ENCODE results near the gene MROH7. TPM values are rescaled to one million over a fixed set of nuclear protein-coding genes. Genes with fewer than 3 reads are reported as not detected.

The MROH7 gene
- total RNA-seq, 1 experiment from 2014 or later, result not detected

GRCh38 chr1:54708385-54708784 is 66.8 kb downstream of the MROH7 start:
- Histone ChIP-seq H3K36me3 (ENCODE audit: low read depth) (no peaks in the 10 kb centered on the region), H3K27ac (no peak overlapping the region), H3K4me3 (no peak overlapping the region), H3F3A (ENCODE audit: insufficient read depth, low read depth) (no peaks in the 10 kb centered on the region), H3K4me1 (replicated peaks; ENCODE audit: insufficient read depth) (no peaks in the 10 kb centered on the region), H3K9me3 (ENCODE audit: insufficient read depth, low read depth) (no peaks in the 10 kb centered on the region), H2AFZ (no peak overlapping the region), H3K9me2 (ENCODE audit: insufficient read depth) (no peaks in the 10 kb centered on the region), H3K4me2 (no peak overlapping the region), H3K27me3 (ENCODE audit: insufficient read depth, low read depth) (peaks cover 41% of the 10 kb centered on the region), H3K79me2 (ENCODE audit: low read depth) (no peaks in the 10 kb centered on the region), H4K20me1 (ENCODE audit: insufficient read depth) (no peaks in the 10 kb centered on the region)
- intact Hi-C loops (cut with micrococcal nuclease; ENCODE audit: unreplicated experiment), result no loop called here
- no peak for TF ChIP-seq EZH2 (IDR thresholded peaks at IDR 0.05; ENCODE audit: low read depth)
- TF ChIP-seq, protein P1, sequence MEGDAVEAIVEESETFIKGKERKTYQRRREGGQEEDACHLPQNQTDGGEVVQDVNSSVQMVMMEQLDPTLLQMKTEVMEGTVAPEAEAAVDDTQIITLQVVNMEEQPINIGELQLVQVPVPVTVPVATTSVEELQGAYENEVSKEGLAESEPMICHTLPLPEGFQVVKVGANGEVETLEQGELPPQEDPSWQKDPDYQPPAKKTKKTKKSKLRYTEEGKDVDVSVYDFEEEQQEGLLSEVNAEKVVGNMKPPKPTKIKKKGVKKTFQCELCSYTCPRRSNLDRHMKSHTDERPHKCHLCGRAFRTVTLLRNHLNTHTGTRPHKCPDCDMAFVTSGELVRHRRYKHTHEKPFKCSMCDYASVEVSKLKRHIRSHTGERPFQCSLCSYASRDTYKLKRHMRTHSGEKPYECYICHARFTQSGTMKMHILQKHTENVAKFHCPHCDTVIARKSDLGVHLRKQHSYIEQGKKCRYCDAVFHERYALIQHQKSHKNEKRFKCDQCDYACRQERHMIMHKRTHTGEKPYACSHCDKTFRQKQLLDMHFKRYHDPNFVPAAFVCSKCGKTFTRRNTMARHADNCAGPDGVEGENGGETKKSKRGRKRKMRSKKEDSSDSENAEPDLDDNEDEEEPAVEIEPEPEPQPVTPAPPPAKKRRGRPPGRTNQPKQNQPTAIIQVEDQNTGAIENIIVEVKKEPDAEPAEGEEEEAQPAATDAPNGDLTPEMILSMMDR (conservative IDR thresholded peaks at IDR 0.05), result no peak
- ChIA-PET CTCF (no interaction called here), POLR2A (ENCODE audit: unreplicated experiment) (no interaction called here)
- no TSS peak for BruUV-seq (replicated peaks)
- DNase-seq, result no peak

GRCh38 chr1:54709547-54710292 is 68.1 kb downstream of the MROH7 start:
- H3K4me2 ChIP-seq, result no peak overlapping the region
- H3K9me2 ChIP-seq (ENCODE audit: insufficient read depth), result no peaks in the 10 kb centered on the region
- H3K79me2 ChIP-seq (ENCODE audit: low read depth), result no peaks in the 10 kb centered on the region
- BruUV-seq (replicated peaks), result no TSS peak
- no peaks in the 10 kb centered on the region for H3K4me1 ChIP-seq (replicated peaks; ENCODE audit: insufficient read depth)
- no peak overlapping the region for H3K27ac ChIP-seq
- no peak for DNase-seq
- CTCF ChIA-PET, result no interaction called here
- no peak overlapping the region for H2AFZ ChIP-seq
- H3K36me3 ChIP-seq (ENCODE audit: low read depth), result no peaks in the 10 kb centered on the region
- no peaks in the 10 kb centered on the region for H4K20me1 ChIP-seq (ENCODE audit: insufficient read depth)
- no peak for TF ChIP-seq EZH2 (IDR thresholded peaks at IDR 0.05; ENCODE audit: low read depth)
- TF ChIP-seq, protein P1 (conservative IDR thresholded peaks at IDR 0.05), result no peak
- H3K4me3 ChIP-seq, result no peak overlapping the region
- intact Hi-C loops (cut with micrococcal nuclease; ENCODE audit: unreplicated experiment), result no loop called here
- peaks cover 36% of the 10 kb centered on the region for H3K27me3 ChIP-seq (ENCODE audit: insufficient read depth, low read depth)
- no peaks in the 10 kb centered on the region for H3K9me3 ChIP-seq (ENCODE audit: insufficient read depth, low read depth)
- POLR2A ChIA-PET (ENCODE audit: unreplicated experiment), result no interaction called here
- no peaks in the 10 kb centered on the region for H3F3A ChIP-seq (ENCODE audit: insufficient read depth, low read depth)

DNA sequence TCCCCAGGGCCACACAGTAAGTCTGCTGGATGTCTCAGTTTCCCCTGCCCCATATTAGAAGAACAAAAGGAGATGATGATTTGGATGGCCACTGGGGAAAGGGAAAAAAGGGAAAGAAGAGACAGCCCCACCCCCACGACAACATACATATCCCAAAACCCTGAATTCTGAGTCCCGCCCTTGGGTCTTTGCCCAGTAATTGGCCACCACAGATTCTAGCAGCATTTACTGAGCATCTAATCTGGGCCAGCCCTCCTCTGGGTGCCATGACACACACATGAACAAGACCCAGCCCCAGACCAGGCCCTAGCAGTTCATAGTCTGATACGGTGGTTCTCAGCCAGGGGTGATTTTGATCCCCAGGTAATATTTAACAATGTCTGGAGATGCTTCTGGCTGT is 68.8 kb downstream of the MROH7 start:
- no peak overlapping the region for H3K4me2 ChIP-seq
- TF ChIP-seq, protein P1 (conservative IDR thresholded peaks at IDR 0.05), result no peak
- no peak for TF ChIP-seq EZH2 (IDR thresholded peaks at IDR 0.05; ENCODE audit: low read depth)
- intact Hi-C loops (cut with micrococcal nuclease; ENCODE audit: unreplicated experiment), result no loop called here
- H3K36me3 ChIP-seq (ENCODE audit: low read depth), result no peaks in the 10 kb centered on the region
- H4K20me1 ChIP-seq (ENCODE audit: insufficient read depth), result no peaks in the 10 kb centered on the region
- no peaks in the 10 kb centered on the region for H3K4me1 ChIP-seq (replicated peaks; ENCODE audit: insufficient read depth)
- CTCF ChIA-PET, result no interaction called here
- peaks cover 36% of the 10 kb centered on the region for H3K27me3 ChIP-seq (ENCODE audit: insufficient read depth, low read depth)
- H3K27ac ChIP-seq, result no peak overlapping the region
- H3K9me3 ChIP-seq (ENCODE audit: insufficient read depth, low read depth), result no peaks in the 10 kb centered on the region
- no peaks in the 10 kb centered on the region for H3K9me2 ChIP-seq (ENCODE audit: insufficient read depth)
- H3K4me3 ChIP-seq, result no peak overlapping the region
- no peaks in the 10 kb centered on the region for H3K79me2 ChIP-seq (ENCODE audit: low read depth)
- DNase-seq, result no peak
- BruUV-seq (replicated peaks), result no TSS peak
- POLR2A ChIA-PET (ENCODE audit: unreplicated experiment), result no interaction called here
- H2AFZ ChIP-seq, result no peak overlapping the region
- H3F3A ChIP-seq (ENCODE audit: insufficient read depth, low read depth), result no peaks in the 10 kb centered on the region

Measured in PC-9 (cell line).